Uterus (tissue), 2 donors: Measurements from ENCODE around the gene ELF5.

Source experiments
- POLR2A ChIP-seq, 2 donors: fragments of 450-650 bp; IDR thresholded peaks; one replicate each; pipeline ENCODE4 v1.6.1; 2016; ENCODE audit warnings: antibody characterized with exemption in 2 of 2, mild to moderate bottlenecking in 1 of 2, moderate library complexity in 1 of 2
- TF ChIP-seq, protein P1 (sequence below), 4 experiments: fragments of 200-600 bp in 2 of 4; fragments of 450-650 bp in 2 of 4; sonication (generic) in 2 of 4; IDR thresholded peaks; one replicate each; pipeline ENCODE4 v1.5.1; 2016 to 2019; ENCODE audit warnings: antibody characterized with exemption in 4 of 4, mild to moderate bottlenecking in 2 of 4, moderate library complexity in 1 of 4

DNA sequence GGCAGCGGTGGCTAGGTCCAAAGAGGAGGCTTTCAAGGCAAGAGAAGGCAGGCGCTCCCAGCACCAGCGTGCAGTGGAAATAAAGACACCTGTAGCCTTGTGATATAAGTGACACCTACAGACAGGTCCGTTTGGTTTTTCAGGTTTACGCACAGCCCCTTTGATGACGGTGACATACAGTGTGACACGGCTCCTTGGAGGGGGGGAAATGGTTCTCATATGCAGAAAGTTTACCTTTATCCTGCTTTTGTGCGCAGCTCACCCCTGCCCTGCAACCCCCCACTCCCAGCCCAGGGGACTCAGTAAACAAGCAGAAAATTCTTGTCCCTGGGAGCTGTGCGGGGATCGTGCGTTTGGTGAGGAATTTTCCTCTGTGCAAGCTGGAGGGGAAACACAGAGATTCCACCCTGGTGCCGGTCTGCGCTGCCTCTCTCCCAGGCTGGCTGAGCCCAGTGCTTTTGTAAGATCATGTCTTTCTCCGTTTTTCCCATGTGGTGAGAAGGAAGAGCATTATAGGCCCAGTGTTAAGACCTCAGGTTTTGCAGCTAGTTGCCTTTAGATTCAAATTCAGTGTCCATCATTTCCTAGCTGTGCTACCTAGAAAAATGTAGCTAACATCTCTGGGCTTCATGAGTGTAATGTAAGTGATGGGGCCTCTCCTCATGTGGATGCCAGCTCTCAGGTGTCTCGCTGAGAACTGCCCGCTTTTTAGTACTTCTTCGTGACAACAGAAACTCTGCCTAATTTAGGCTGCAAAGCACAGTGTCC, at the start of gene ELF5:
- no peak for TF ChIP-seq POLR2A (IDR thresholded peaks at IDR 0.05)
- TF ChIP-seq, protein P1, sequence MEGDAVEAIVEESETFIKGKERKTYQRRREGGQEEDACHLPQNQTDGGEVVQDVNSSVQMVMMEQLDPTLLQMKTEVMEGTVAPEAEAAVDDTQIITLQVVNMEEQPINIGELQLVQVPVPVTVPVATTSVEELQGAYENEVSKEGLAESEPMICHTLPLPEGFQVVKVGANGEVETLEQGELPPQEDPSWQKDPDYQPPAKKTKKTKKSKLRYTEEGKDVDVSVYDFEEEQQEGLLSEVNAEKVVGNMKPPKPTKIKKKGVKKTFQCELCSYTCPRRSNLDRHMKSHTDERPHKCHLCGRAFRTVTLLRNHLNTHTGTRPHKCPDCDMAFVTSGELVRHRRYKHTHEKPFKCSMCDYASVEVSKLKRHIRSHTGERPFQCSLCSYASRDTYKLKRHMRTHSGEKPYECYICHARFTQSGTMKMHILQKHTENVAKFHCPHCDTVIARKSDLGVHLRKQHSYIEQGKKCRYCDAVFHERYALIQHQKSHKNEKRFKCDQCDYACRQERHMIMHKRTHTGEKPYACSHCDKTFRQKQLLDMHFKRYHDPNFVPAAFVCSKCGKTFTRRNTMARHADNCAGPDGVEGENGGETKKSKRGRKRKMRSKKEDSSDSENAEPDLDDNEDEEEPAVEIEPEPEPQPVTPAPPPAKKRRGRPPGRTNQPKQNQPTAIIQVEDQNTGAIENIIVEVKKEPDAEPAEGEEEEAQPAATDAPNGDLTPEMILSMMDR (IDR thresholded peaks at IDR 0.05): no peak
